Smooth muscle cell (in vitro differentiated cells): ENCODE measurements around the gene GXYLT2. TPM values are rescaled to one million over a fixed set of nuclear protein-coding genes. Genes with fewer than 3 reads are reported as not detected.

Experiments
- DNase-seq: peaks from one replicate; lab custom pipeline; 2025; ENCODE audit not compliant: unreplicated experiment; lab: John Stamatoyannopoulos, UW
- H2AFZ ChIP-seq: fragments of 200-600 bp; sonication (generic); 2 replicates; pipeline ENCODE4 v1.6.0; 2016; ENCODE audit warnings: antibody characterized with exemption, low read depth, mild to moderate bottlenecking
- H3F3A ChIP-seq: fragments of 200-600 bp; sonication (generic); 2 replicates; pipeline ENCODE4 v1.6.0; 2017; ENCODE audit warnings: antibody characterized with exemption, low read depth
- H3K27ac ChIP-seq: fragments of 200-600 bp; sonication (generic); 2 replicates; pipeline ENCODE4 v1.5.1; 2016; ENCODE audit warnings: low read depth, mild to moderate bottlenecking
- H3K27me3 ChIP-seq: fragments of 200-600 bp; sonication (generic); 2 replicates; pipeline ENCODE4 v1.6.1; 2016; ENCODE audit warnings: low read depth, mild to moderate bottlenecking
- H3K36me3 ChIP-seq: fragments of 200-600 bp; sonication (generic); 2 replicates; pipeline ENCODE4 v1.5.1; 2016; ENCODE audit warnings: low read depth
- H3K4me1 ChIP-seq: fragments of 200-600 bp; sonication (generic); 2 replicates; pipeline ENCODE4 v1.5.1; 2016; ENCODE audit warnings: low read depth
- H3K4me2 ChIP-seq: fragments of 200-600 bp; sonication (generic); 2 replicates; pipeline ENCODE4 v1.6.0; 2016; ENCODE audit warnings: mild to moderate bottlenecking
- H3K4me3 ChIP-seq: fragments of 200-600 bp; sonication (generic); 2 replicates; pipeline ENCODE4 v1.5.1; 2016; ENCODE audit warnings: mild to moderate bottlenecking
- H3K79me2 ChIP-seq: fragments of 200-600 bp; sonication (generic); 2 replicates; pipeline ENCODE4 v1.6.0; 2016; ENCODE audit warnings: low read depth, mild to moderate bottlenecking
- H3K9ac ChIP-seq: fragments of 200-600 bp; sonication (generic); 2 replicates; pipeline ENCODE4 v1.6.0; 2016; ENCODE audit warnings: low read depth
- H3K9me3 ChIP-seq: fragments of 200-600 bp; sonication (generic); replicated peaks from 2 replicates; pipeline ENCODE4 v1.5.1; 2016; ENCODE audit warnings: low read depth
- H4K20me1 ChIP-seq: fragments of 200-600 bp; sonication (generic); 2 replicates; pipeline ENCODE4 v1.6.0; 2016; ENCODE audit warnings: low read depth
- WGBS: methylation state at CpG from one replicate; pipeline ENCODE4 v1.1.7; 2016; ENCODE audit warnings: low lambda C conversion rate; 5-methylcytosine and 5-hydroxymethylcytosine counted together
- polyA plus RNA-seq: library from polyadenylated mRNA; unstranded; fragments of >200 nt; fragmentation: Nextera tagmentation; extraction: Ambion mirVana; gene quantifications from 2 replicates; pipeline ENCODE4 v1.2.1, GENCODE V29; 2016
- total RNA-seq: library from RNA; depleted of rRNA; stranded (reverse); fragments of >200 nt; gene quantifications from 2 replicates; pipeline ENCODE4 v1.2.3, GENCODE V29; 2014
- TF ChIP-seq, protein P1 (sequence below): fragments of 200-600 bp; sonication (generic); IDR thresholded peaks from 2 replicates; pipeline ENCODE4 v1.5.1; 2017; ENCODE audit warnings: borderline replicate concordance, mild to moderate bottlenecking, antibody characterized with exemption; ENCODE audit not compliant: insufficient read depth, poor library complexity, severe bottlenecking

GXYLT2 gene
- total and polyA plus RNA-seq, 2 experiments from 2014 or later: 17.0 to 19.0 TPM

DNA sequence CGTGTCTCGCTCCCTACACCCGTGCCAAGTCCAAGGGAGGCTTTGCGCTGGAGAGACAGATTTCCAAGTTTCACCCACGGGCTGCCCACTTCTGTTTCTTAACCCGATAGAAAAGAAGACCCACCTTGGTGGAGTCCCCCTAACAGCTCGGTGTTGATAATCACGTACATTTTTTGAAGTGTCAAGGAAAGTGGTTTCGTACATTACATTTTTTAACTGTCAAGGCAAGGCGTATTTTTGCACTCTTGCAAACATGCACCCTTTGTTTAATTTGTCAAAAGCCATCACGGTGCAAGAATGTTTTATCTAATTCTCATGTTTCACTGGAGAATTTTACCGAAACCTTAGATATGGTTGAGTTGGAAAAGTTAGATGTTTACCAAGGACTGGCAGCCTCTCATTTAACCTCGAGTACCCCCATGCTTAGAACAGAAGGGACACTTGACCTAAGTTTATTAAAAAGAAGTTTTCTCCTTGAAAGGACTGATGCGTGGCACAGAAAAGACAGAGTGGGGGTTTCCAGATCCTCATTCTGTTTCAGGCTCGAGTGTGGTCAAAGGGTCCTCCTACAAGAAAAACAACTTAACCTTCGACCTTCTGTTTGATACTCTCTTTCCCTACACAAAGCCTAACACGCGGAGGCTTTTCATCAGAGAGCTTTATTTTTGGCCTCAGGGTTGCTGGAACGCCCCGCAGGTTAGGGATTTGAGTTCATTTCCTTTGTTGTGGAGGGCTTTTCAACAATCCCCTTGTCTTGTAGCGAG lies 882 bp downstream of the GXYLT2 start:
- TF ChIP-seq, protein P1, sequence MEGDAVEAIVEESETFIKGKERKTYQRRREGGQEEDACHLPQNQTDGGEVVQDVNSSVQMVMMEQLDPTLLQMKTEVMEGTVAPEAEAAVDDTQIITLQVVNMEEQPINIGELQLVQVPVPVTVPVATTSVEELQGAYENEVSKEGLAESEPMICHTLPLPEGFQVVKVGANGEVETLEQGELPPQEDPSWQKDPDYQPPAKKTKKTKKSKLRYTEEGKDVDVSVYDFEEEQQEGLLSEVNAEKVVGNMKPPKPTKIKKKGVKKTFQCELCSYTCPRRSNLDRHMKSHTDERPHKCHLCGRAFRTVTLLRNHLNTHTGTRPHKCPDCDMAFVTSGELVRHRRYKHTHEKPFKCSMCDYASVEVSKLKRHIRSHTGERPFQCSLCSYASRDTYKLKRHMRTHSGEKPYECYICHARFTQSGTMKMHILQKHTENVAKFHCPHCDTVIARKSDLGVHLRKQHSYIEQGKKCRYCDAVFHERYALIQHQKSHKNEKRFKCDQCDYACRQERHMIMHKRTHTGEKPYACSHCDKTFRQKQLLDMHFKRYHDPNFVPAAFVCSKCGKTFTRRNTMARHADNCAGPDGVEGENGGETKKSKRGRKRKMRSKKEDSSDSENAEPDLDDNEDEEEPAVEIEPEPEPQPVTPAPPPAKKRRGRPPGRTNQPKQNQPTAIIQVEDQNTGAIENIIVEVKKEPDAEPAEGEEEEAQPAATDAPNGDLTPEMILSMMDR: no peak
- Histone ChIP-seq H3K4me1 (peaks cover 34% of the 10 kb centered on the region), H3K79me2 (no peaks in the 10 kb centered on the region), H2AFZ (peak overlapping the region; percentile 85), H3F3A (peaks cover 28% of the 10 kb centered on the region), H3K4me3 (peak overlapping the region; percentile 66), H3K27ac (peak overlapping the region; percentile 39), H3K4me2 (peak overlapping the region; percentile 95), H3K27me3 (no peaks in the 10 kb centered on the region), H3K9ac (peak overlapping the region; percentile 43), H4K20me1 (no peaks in the 10 kb centered on the region), H3K36me3 (no peaks in the 10 kb centered on the region), H3K9me3 (no peaks in the 10 kb centered on the region)
- DNase-seq: no peak
- WGBS: 5% methylated on average over 21 of the region's 21 CpGs

DNA sequence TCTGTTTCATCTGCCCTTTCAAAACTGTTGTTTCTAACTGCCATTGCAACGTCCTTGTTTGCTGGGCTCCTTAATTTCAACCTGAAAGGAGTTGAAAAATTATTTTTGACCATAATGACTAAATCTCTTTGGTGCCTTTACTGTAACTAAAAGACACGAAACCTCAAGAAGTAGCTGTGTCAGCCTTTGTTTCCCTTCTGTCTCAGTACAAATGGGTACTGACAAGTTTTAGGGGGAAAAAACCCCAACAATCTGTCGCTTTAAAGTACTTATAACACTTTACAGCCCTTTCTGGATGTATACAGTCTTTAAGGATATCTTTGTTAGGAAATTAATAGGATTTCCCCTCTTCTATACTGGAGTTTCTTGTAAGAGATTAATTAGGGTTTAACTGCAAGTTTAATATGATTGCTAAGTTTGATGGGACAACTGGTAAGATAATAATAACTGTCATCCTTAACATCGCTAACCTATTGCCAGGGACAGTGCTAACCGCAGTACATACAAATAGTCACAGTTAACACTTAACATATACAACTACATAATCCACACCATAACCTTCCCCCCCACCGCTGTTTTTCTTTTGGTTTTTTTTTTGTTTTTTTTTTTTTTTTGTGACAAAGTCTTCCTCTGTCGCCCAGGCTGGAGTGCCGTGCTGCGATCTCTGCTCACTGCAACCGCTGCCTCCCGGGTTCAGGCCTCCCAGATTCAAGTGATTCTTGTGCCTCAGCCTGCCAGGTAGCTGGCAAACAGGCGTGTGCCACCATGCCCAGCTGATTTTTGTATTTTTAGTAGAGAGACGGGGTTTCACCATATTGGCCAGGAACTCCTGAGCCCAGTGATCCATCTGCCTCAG lies 1.7 kb downstream of the GXYLT2 start:
- no peaks in the 10 kb centered on the region for H4K20me1 ChIP-seq
- H3K4me1 ChIP-seq: peaks cover 34% of the 10 kb centered on the region
- peaks cover 28% of the 10 kb centered on the region for H3F3A ChIP-seq
- H3K9me3 ChIP-seq: no peaks in the 10 kb centered on the region
- no peaks in the 10 kb centered on the region for H3K27me3 ChIP-seq
- peak overlapping the region; percentile 39 for H3K27ac ChIP-seq
- no peaks in the 10 kb centered on the region for H3K79me2 ChIP-seq
- peak overlapping the region; percentile 30 for H2AFZ ChIP-seq
- H3K9ac ChIP-seq: peak overlapping the region; percentile 26
- DNase-seq: no peak
- H3K4me3 ChIP-seq: peak overlapping the region; percentile 66
- TF ChIP-seq, protein P1: no peak
- no peaks in the 10 kb centered on the region for H3K36me3 ChIP-seq
- 55% methylated on average over 13 of the region's 13 CpGs for WGBS
- peak overlapping the region; percentile 95 for H3K4me2 ChIP-seq

DNA sequence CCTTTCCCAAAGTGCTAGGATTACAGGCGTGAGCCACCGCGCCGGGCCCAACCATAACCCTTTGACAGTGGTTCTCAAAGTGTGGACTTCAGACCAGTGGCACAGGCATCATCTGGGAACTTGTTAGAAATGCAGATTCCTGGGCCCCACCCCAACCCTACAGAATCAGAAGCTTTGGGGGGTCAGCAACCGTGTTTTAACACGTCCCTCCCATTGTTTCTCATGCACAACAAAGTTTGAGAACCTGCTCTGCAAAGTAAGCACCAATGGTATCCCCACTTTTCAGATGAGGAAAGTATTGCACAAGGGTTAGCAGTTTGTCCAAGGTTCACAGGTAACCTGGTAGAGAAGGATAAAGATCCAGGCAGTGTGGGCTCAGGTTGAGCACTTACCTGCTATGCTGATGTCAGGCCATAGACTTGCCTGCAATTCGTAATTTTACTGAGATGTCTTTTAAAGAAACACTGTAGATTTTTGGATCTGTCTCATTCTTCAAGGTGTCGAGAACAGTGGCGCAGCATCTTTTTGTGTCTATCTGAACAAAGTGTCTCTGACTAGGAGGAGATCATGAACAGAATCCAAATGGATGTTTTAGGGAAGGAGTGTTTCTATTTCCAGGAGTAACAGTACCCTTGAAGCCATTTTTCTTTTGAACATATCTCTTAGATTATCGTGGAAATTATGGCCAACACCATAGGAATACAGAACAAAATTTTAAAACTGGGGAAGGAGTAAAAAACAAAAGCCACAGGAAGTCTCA lies 2.5 kb downstream of the GXYLT2 start:
- peak overlapping the region; percentile 3 for H3K4me3 ChIP-seq
- no peaks in the 10 kb centered on the region for H3K36me3 ChIP-seq
- no peak overlapping the region for H2AFZ ChIP-seq
- no peaks in the 10 kb centered on the region for H3K27me3 ChIP-seq
- H3K9ac ChIP-seq: no peak overlapping the region
- no peak for DNase-seq
- peak overlapping the region; percentile 95 for H3K4me2 ChIP-seq
- H3K27ac ChIP-seq: peak overlapping the region; percentile 93
- TF ChIP-seq, protein P1: no peak
- no peaks in the 10 kb centered on the region for H3K79me2 ChIP-seq
- peaks cover 34% of the 10 kb centered on the region for H3K4me1 ChIP-seq
- WGBS: 91% methylated on average over 10 of the region's 10 CpGs
- peaks cover 28% of the 10 kb centered on the region for H3F3A ChIP-seq
- H4K20me1 ChIP-seq: no peaks in the 10 kb centered on the region
- no peaks in the 10 kb centered on the region for H3K9me3 ChIP-seq
